IMR-90 (cell line): ENCODE results near the gene DDI2. TPM values are rescaled to one million over a fixed set of nuclear protein-coding genes. Genes with fewer than 3 reads are reported as not detected.

Experiments
- ATAC-seq: fragments of 200-7000 bp; cut with Tn5 transposase; 2 replicates; pipeline ENCODE4 v1.9.1; 2020; ENCODE audit warnings: low read depth, mild to moderate bottlenecking, moderate library complexity
- BruUV-seq: library from RNA; stranded (reverse); fragments of 400-500 nt; replicated peaks from 2 replicates; lab custom pipeline; 2021; lab: Mats Ljungman, UMichigan
- CTCF ChIA-PET: fragments of 300-600 bp; formaldehyde crosslinking; extraction: SDS; loops from one replicate; lab custom pipeline; 2021; ENCODE audit warnings: antibody characterized with exemption; lab: Yijun Ruan, JAX
- POLR2A ChIA-PET: fragments of 300-600 bp; sonication (Branson Sonifier 250); formaldehyde crosslinking; loops from one replicate; lab custom pipeline; 2022; ENCODE audit warnings: antibody characterized with exemption; ENCODE audit not compliant: unreplicated experiment; lab: Charles Lee
- DNase-seq: peaks from one replicate; pipeline ENCODE4 v3.0.0; 2013
- H2AFZ ChIP-seq: replicated peaks from 2 replicates; pipeline ENCODE3; 2013; ENCODE audit warnings: low read length, mild to moderate bottlenecking; ENCODE audit not compliant: poor library complexity
- H2AK5ac ChIP-seq: 2 replicates; pipeline ENCODE4 v1.6.1; 2013; ENCODE audit warnings: low read depth, low read length, inconsistent platforms
- H2AK9ac ChIP-seq: replicated peaks from 2 replicates; pipeline ENCODE3; 2013; ENCODE audit warnings: mild to moderate bottlenecking, low read depth, low read length, moderate library complexity; ENCODE audit not compliant: poor library complexity
- H2BK120ac ChIP-seq: 2 replicates; pipeline ENCODE4 v1.6.1; 2013; ENCODE audit warnings: low read depth, low read length, inconsistent platforms
- H2BK15ac ChIP-seq: 3 replicates; pipeline ENCODE4 v1.6.1; 2013; ENCODE audit warnings: low read depth, low read length, inconsistent platforms
- H2BK20ac ChIP-seq: 2 replicates; pipeline ENCODE4 v1.6.1; 2013; ENCODE audit warnings: low read depth, mild to moderate bottlenecking, inconsistent platforms, low read length, moderate library complexity
- H2BK5ac ChIP-seq: 2 replicates; pipeline ENCODE4 v1.6.1; 2013; ENCODE audit warnings: mild to moderate bottlenecking, low read depth, low read length, inconsistent platforms; ENCODE audit not compliant: poor library complexity, severe bottlenecking
- H3K14ac ChIP-seq: replicated peaks from 2 replicates; pipeline ENCODE4 v1.6.1; 2013; ENCODE audit warnings: low read depth, low read length, inconsistent platforms
- H3K18ac ChIP-seq: 2 replicates; pipeline ENCODE4 v1.6.1; 2013; ENCODE audit warnings: low read depth, low read length, control low read depth
- H3K23ac ChIP-seq: 2 replicates; pipeline ENCODE4 v1.6.1; 2013; ENCODE audit warnings: low read depth, low read length, inconsistent platforms
- H3K27ac ChIP-seq: 2 replicates; pipeline ENCODE4 v1.5.1; 2013; ENCODE audit warnings: mild to moderate bottlenecking, control low read depth, low read length; ENCODE audit not compliant: insufficient read depth
- H3K27me3 ChIP-seq: 2 replicates; pipeline ENCODE4 v1.6.1; 2013; ENCODE audit warnings: low read length; ENCODE audit not compliant: control insufficient read depth, insufficient read depth
- H3K36me3 ChIP-seq: 2 replicates; pipeline ENCODE4 v1.6.1; 2013; ENCODE audit warnings: low read length, mixed read lengths; ENCODE audit not compliant: control insufficient read depth, insufficient read depth
- H3K4ac ChIP-seq: 2 replicates; pipeline ENCODE4 v1.6.1; 2013; ENCODE audit warnings: low read depth, low read length, inconsistent platforms
- H3K4me1 ChIP-seq: 2 replicates; pipeline ENCODE4 v1.6.1; 2013; ENCODE audit warnings: low read length, mixed read lengths; ENCODE audit not compliant: control insufficient read depth, insufficient read depth
- H3K4me2 ChIP-seq: 2 replicates; pipeline ENCODE4 v1.6.1; 2013; ENCODE audit warnings: low read depth, mild to moderate bottlenecking, control low read depth, low read length, moderate library complexity
- H3K4me3 ChIP-seq: 2 replicates; pipeline ENCODE4 v1.5.1; 2013; ENCODE audit warnings: low read depth, mild to moderate bottlenecking, control low read depth, low read length, moderate library complexity; ENCODE audit not compliant: insufficient read depth
- H3K56ac ChIP-seq: 2 replicates; pipeline ENCODE4 v1.6.1; 2013; ENCODE audit warnings: low read length, inconsistent platforms; ENCODE audit not compliant: insufficient read depth; ENCODE audit errors: extremely low read depth
- H3K79me1 ChIP-seq, 2 experiments: 2 replicates each; pipeline ENCODE4 v1.6.1; 2013; ENCODE audit warnings: low read length in 2 of 2, inconsistent platforms in 1 of 2, low read depth in 1 of 2
- H3K9ac ChIP-seq: 2 replicates; pipeline ENCODE4 v1.6.1; 2013; ENCODE audit warnings: low read depth, low read length, control low read depth
- H3K9me1 ChIP-seq: 2 replicates; pipeline ENCODE4 v1.6.1; 2013; ENCODE audit warnings: low read length, inconsistent platforms; ENCODE audit not compliant: insufficient read depth
- H3K9me3 ChIP-seq: 2 replicates; pipeline ENCODE4 v1.6.1; 2013; ENCODE audit warnings: low read length; ENCODE audit not compliant: control insufficient read depth, insufficient read depth
- H4K20me1 ChIP-seq: 2 replicates; pipeline ENCODE4 v1.6.1; 2013; ENCODE audit warnings: low read length, inconsistent platforms; ENCODE audit not compliant: insufficient read depth
- H4K5ac ChIP-seq: 2 replicates; pipeline ENCODE4 v1.6.1; 2013; ENCODE audit warnings: mild to moderate bottlenecking, low read depth, low read length, control low read depth
- H4K8ac ChIP-seq, 2 experiments: 2 replicates each; pipeline ENCODE4 v1.6.1; 2013; ENCODE audit warnings: low read depth in 2 of 2, low read length in 2 of 2, control low read depth in 1 of 2, inconsistent platforms in 1 of 2
- H4K91ac ChIP-seq: 2 replicates; pipeline ENCODE4 v1.6.1; 2013; ENCODE audit warnings: low read depth, low read length, inconsistent platforms; ENCODE audit not compliant: insufficient read depth
- BHLHE40 ChIP-seq: fragments of 150-350 bp; IDR thresholded peaks from 2 replicates; pipeline ENCODE4 v1.6.1; 2016; ENCODE audit warnings: mild to moderate bottlenecking, low read depth, low read length
- CEBPB ChIP-seq: IDR thresholded peaks from 2 replicates; pipeline ENCODE4 v1.6.1; 2012; ENCODE audit warnings: low read depth, low read length, improper control_type of control experiment
- CHD1 ChIP-seq: IDR thresholded peaks from 2 replicates; pipeline ENCODE4 v1.6.1; 2012; ENCODE audit warnings: low read depth, low read length, improper control_type of control experiment
- FOS ChIP-seq: fragments of 150-350 bp; IDR thresholded peaks from 2 replicates; pipeline ENCODE4 v1.6.1; 2016; ENCODE audit warnings: low read depth, low read length
- MAFK ChIP-seq: IDR thresholded peaks from 2 replicates; pipeline ENCODE4 v1.6.1; 2012; ENCODE audit warnings: low read depth, low read length, improper control_type of control experiment
- MAZ ChIP-seq: IDR thresholded peaks from 2 replicates; pipeline ENCODE4 v1.6.1; 2012; ENCODE audit warnings: low read depth, mild to moderate bottlenecking, low read length, improper control_type of control experiment, moderate library complexity, borderline replicate concordance
- MXI1 ChIP-seq: IDR thresholded peaks from 2 replicates; pipeline ENCODE4 v1.6.1; 2012; ENCODE audit warnings: low read depth, mild to moderate bottlenecking, low read length, moderate library complexity, borderline replicate concordance
- NFE2L2 ChIP-seq: fragments of 150-350 bp; IDR thresholded peaks from 2 replicates; pipeline ENCODE4 v1.6.1; 2016; ENCODE audit warnings: low read depth, mild to moderate bottlenecking, low read length
- POLR2A ChIP-seq: IDR thresholded peaks from 2 replicates; pipeline ENCODE4 v1.6.1; 2012; ENCODE audit warnings: mild to moderate bottlenecking, low read depth, low read length
- RAD21 ChIP-seq: IDR thresholded peaks from 2 replicates; pipeline ENCODE4 v1.6.1; 2012; ENCODE audit warnings: low read length, improper control_type of control experiment
- RCOR1 ChIP-seq: IDR thresholded peaks from 2 replicates; pipeline ENCODE4 v1.6.1; 2012; ENCODE audit warnings: mild to moderate bottlenecking, low read length, improper control_type of control experiment; ENCODE audit not compliant: insufficient replicate concordance
- RFX5 ChIP-seq: IDR thresholded peaks from 2 replicates; pipeline ENCODE4 v1.8.0; 2012; ENCODE audit warnings: low read depth, mild to moderate bottlenecking, low read length, moderate library complexity
- SMC3 ChIP-seq: fragments of 150-350 bp; IDR thresholded peaks from 2 replicates; pipeline ENCODE4 v1.6.1; 2016; ENCODE audit warnings: low read depth, mild to moderate bottlenecking, antibody characterized with exemption, low read length, moderate library complexity
- USF2 ChIP-seq: fragments of 150-350 bp; IDR thresholded peaks from 2 replicates; pipeline ENCODE4 v1.6.1; 2017; ENCODE audit warnings: mild to moderate bottlenecking, antibody characterized with exemption, low read length, low read depth
- WGBS, 2 experiments: methylation state at CpG; one replicate each; pipeline versions ENCODE4 v1.1.5 to v1.1.7; 2013; ENCODE audit warnings: missing lambda C conversion rate in 2 of 2; ENCODE audit not compliant: insufficient read length in 1 of 2; ENCODE audit errors: extremely low coverage in 2 of 2; 5-methylcytosine and 5-hydroxymethylcytosine counted together
- dilution Hi-C: fragments of 300-500 bp; cut with HindIII; formaldehyde crosslinking; loops from one replicate; pipeline ENCODE4 v1.14.3; 2018; ENCODE audit warnings: low sequenced_read_pairs; ENCODE audit not compliant: unreplicated experiment
- in situ Hi-C: fragments of 300-500 bp; cut with MboI; formaldehyde crosslinking; loops from 3 replicates; pipeline ENCODE4 v1.14.3; 2019; ENCODE audit warnings: low sequenced_read_pairs, inconsistent platforms, mixed read lengths
- intact Hi-C: fragments of 100-400 bp; cut with micrococcal nuclease; formaldehyde crosslinking; loops from 2 replicates; pipeline ENCODE4 v1.10.0; 2022
- polyA plus RNA-seq, 3 experiments: library from polyadenylated mRNA; depleted of rRNA; stranded (reverse); fragments of >200 nt; gene quantifications; 2 replicates each; pipeline ENCODE4 v1.2.3, GENCODE V29; 2012; ENCODE audit warnings: low replicate concordance in 1 of 3
- total RNA-seq: library from RNA; depleted of rRNA; stranded (reverse); fragments of >200 nt; gene quantifications from 2 replicates; pipeline ENCODE4 v1.2.3, GENCODE V29; 2012
- TF ChIP-seq, protein P1 (sequence below): fragments of 150-350 bp; IDR thresholded peaks from 2 replicates; pipeline ENCODE4 v1.6.1; 2016; ENCODE audit warnings: low read depth, mild to moderate bottlenecking, low read length, moderate library complexity, borderline replicate concordance
- TF ChIP-seq, protein P2 (sequence below): conservative IDR thresholded peaks from 2 replicates; pipeline ENCODE4 v1.5.1; 2012; ENCODE audit warnings: mild to moderate bottlenecking, low read depth, low read length, improper control_type of control experiment

Gene DDI2
- total and polyA plus RNA-seq, 2 of the 4 experiments (the other 2 are of a cell fraction) = 6.0 to 13.4 TPM

DNA sequence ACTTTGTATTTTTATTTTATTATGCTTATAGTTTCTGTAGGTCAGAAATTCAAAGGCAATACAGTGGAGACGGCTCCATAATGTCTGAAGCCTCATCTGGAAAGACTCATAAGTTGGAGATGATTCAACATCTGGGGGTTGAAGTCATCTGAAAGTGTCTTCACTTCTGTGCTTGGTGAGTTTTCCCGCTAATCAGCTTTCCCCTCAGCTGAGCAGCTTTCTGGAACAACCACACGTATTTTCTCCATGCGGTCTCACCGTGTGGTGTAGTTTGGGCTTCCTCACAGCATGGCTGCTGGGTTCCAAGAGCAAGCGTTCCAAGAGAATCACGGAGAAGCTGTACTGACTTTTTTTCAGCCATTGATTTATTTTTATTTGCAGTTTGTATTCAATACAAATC is 7.6 kb upstream of the DDI2 start:
- Histone ChIP-seq H4K8ac (no peak overlapping the region), H3K9ac (no peak overlapping the region), H3K4ac (no peak overlapping the region), H2BK120ac (no peak overlapping the region), H2BK5ac (no peak overlapping the region), H4K91ac (no peak overlapping the region), H2BK15ac (no peak overlapping the region), H3K23ac (no peak overlapping the region), H3K79me1 (no peaks in the 10 kb centered on the region), H3K14ac (no peak overlapping the region), H2AK5ac (no peak overlapping the region), H3K4me2 (no peak overlapping the region), H3K9me3 (peaks cover 2% of the 10 kb centered on the region; the same call in 1 of the 2 replicates), H2AK9ac (no peak overlapping the region), H2BK20ac (no peak overlapping the region), H3K56ac (no peak overlapping the region), H3K9me1 (no peaks in the 10 kb centered on the region), H3K4me1 (no peaks in the 10 kb centered on the region), H3K18ac (no peak overlapping the region), H3K36me3 (no peaks in the 10 kb centered on the region), H4K20me1 (no peaks in the 10 kb centered on the region), H4K5ac (no peak overlapping the region), H3K4me3 (no peak overlapping the region), H2AFZ (no peak overlapping the region), H3K27ac (no peak overlapping the region), H3K27me3 (no peaks in the 10 kb centered on the region)
- ChIA-PET CTCF (no interaction called here), POLR2A (no interaction called here)
- TF ChIP-seq RAD21 (no peak), MAFK (no peak), POLR2A (no peak), MAZ (no peak), CEBPB (no peak), CHD1 (no peak), NFE2L2 (no peak), MXI1 (no peak), USF2 (no peak), RCOR1 (no peak), SMC3 (no peak), FOS (no peak), BHLHE40 (no peak), RFX5 (no peak)
- TF ChIP-seq, protein P1, sequence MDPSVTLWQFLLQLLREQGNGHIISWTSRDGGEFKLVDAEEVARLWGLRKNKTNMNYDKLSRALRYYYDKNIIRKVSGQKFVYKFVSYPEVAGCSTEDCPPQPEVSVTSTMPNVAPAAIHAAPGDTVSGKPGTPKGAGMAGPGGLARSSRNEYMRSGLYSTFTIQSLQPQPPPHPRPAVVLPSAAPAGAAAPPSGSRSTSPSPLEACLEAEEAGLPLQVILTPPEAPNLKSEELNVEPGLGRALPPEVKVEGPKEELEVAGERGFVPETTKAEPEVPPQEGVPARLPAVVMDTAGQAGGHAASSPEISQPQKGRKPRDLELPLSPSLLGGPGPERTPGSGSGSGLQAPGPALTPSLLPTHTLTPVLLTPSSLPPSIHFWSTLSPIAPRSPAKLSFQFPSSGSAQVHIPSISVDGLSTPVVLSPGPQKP = no peak
- TF ChIP-seq, protein P2, sequence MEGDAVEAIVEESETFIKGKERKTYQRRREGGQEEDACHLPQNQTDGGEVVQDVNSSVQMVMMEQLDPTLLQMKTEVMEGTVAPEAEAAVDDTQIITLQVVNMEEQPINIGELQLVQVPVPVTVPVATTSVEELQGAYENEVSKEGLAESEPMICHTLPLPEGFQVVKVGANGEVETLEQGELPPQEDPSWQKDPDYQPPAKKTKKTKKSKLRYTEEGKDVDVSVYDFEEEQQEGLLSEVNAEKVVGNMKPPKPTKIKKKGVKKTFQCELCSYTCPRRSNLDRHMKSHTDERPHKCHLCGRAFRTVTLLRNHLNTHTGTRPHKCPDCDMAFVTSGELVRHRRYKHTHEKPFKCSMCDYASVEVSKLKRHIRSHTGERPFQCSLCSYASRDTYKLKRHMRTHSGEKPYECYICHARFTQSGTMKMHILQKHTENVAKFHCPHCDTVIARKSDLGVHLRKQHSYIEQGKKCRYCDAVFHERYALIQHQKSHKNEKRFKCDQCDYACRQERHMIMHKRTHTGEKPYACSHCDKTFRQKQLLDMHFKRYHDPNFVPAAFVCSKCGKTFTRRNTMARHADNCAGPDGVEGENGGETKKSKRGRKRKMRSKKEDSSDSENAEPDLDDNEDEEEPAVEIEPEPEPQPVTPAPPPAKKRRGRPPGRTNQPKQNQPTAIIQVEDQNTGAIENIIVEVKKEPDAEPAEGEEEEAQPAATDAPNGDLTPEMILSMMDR = no peak
- no peak for DNase-seq
- in situ Hi-C loops (no loop called here), dilution Hi-C loops (no loop called here), intact Hi-C loops (no loop called here)
- no CpG with 5 or more reads among the region's 7 CpGs for WGBS, 2 experiments
- no peak for ATAC-seq
- BruUV-seq = no TSS peak
